Ascending aorta (tissue), 2 donors: Measurements from ENCODE around the gene MYADML2. TPM values are rescaled to one million over a fixed set of nuclear protein-coding genes. Genes with fewer than 3 reads are reported as not detected.

Experiments
- DNase-seq, 2 donors: peaks; one replicate each; pipeline ENCODE4 v3.0.0-alpha.2; 2019; ENCODE audit warnings: low spot score in 2 of 2
- H3K27ac ChIP-seq, 2 donors: fragments of 200-600 bp; sonication (generic); one replicate each; pipeline ENCODE4 v1.5.1; 2016 to 2017; ENCODE audit warnings: mild to moderate bottlenecking in 1 of 2
- H3K27me3 ChIP-seq: fragments of 200-600 bp; sonication (generic); one replicate; pipeline ENCODE4 v1.5.1; 2017
- H3K36me3 ChIP-seq, 2 donors: fragments of 200-600 bp; sonication (generic); one replicate each; pipeline ENCODE4 v1.5.1; 2016
- H3K4me1 ChIP-seq, 2 donors: fragments of 200-600 bp; sonication (generic); one replicate each; pipeline ENCODE4 v1.5.1; 2016 to 2017; ENCODE audit warnings: mild to moderate bottlenecking in 1 of 2
- H3K4me3 ChIP-seq, 2 donors: fragments of 200-600 bp; sonication (generic); one replicate each; pipeline ENCODE4 v1.5.1; 2016 to 2017; ENCODE audit warnings: mild to moderate bottlenecking in 1 of 2
- H3K9me3 ChIP-seq, 2 donors: fragments of 200-600 bp; sonication (generic); one replicate each; pipeline ENCODE4 v1.5.1; 2016
- intact Hi-C: fragments of 100-400 bp; cut with DNase I; formaldehyde crosslinking; loops from one replicate; pipeline ENCODE4 v1.15.1; 2023
- total RNA-seq: library from RNA; depleted of rRNA; stranded (reverse); fragments of >200 nt; gene quantifications from one replicate; pipeline ENCODE4 v1.1.0, GENCODE V29; 2016
- TF ChIP-seq, protein P1 (sequence below), 3 experiments: fragments of 200-600 bp in 2 of 3; fragments of 450-650 bp in 1 of 3; sonication (generic) in 2 of 3; IDR thresholded peaks; one replicate each; pipeline ENCODE4 v1.5.1; 2016 to 2019; ENCODE audit warnings: antibody characterized with exemption in 3 of 3, mild to moderate bottlenecking in 1 of 3, moderate library complexity in 1 of 3

The MYADML2 gene
- total RNA-seq, 1 donor from 2014 or later, result not detected

DNA sequence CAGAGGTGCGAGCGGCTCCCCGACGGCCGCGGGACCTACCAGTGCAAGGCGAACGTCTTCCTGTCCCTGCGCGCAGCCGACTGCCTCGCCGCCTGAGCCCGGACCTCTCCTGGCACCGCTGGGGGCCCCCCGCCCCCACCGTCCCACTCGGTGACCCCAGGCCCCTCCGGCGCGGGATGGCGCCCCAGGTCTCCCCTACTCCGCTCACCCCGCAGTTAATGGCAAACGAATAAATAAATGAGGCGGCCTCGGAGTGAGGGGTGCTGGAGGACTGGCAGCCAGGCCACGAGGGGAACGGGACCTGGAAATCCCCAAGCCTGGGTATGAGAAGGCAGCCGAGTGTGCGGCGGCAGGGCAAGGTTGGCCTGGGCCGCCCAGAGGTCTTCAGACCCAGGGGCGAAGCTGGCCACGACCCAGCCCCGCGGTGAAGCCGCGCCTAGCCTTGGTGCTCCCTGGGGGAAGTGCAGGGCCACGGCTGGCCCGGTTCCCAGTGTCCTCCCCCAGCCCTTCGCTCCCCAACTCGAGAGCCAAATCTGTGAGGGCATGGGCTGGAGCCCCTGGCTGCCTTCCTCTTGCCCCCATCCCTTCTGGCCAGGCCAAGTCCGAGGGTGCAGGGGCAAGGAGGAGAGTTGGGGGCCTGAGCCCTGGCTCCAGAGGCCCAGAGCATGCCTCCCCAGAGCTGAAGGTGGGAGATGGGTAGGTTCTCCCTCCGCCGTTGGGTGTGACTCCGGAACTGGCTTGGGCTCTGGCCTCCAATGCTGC, 44.2 kb downstream of the MYADML2 start:
- peak overlapping the region in 1 of 2 donors; percentile 65 for H3K4me3 ChIP-seq
- no peaks in the 10 kb centered on the region for H3K27me3 ChIP-seq
- TF ChIP-seq, protein P1, sequence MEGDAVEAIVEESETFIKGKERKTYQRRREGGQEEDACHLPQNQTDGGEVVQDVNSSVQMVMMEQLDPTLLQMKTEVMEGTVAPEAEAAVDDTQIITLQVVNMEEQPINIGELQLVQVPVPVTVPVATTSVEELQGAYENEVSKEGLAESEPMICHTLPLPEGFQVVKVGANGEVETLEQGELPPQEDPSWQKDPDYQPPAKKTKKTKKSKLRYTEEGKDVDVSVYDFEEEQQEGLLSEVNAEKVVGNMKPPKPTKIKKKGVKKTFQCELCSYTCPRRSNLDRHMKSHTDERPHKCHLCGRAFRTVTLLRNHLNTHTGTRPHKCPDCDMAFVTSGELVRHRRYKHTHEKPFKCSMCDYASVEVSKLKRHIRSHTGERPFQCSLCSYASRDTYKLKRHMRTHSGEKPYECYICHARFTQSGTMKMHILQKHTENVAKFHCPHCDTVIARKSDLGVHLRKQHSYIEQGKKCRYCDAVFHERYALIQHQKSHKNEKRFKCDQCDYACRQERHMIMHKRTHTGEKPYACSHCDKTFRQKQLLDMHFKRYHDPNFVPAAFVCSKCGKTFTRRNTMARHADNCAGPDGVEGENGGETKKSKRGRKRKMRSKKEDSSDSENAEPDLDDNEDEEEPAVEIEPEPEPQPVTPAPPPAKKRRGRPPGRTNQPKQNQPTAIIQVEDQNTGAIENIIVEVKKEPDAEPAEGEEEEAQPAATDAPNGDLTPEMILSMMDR (IDR thresholded peaks at IDR 0.05), result no peak
- intact Hi-C loops, result no loop called here
- peak overlapping the region in 1 of 2 donors; percentile 14 for H3K27ac ChIP-seq
- H3K4me1 ChIP-seq, result peaks cover 5 to 10% of the 10 kb centered on the region in 2 donors
- no peak for DNase-seq
- no peaks in the 10 kb centered on the region for H3K9me3 ChIP-seq
- peaks cover 18 to 46% of the 10 kb centered on the region in 2 donors for H3K36me3 ChIP-seq

DNA sequence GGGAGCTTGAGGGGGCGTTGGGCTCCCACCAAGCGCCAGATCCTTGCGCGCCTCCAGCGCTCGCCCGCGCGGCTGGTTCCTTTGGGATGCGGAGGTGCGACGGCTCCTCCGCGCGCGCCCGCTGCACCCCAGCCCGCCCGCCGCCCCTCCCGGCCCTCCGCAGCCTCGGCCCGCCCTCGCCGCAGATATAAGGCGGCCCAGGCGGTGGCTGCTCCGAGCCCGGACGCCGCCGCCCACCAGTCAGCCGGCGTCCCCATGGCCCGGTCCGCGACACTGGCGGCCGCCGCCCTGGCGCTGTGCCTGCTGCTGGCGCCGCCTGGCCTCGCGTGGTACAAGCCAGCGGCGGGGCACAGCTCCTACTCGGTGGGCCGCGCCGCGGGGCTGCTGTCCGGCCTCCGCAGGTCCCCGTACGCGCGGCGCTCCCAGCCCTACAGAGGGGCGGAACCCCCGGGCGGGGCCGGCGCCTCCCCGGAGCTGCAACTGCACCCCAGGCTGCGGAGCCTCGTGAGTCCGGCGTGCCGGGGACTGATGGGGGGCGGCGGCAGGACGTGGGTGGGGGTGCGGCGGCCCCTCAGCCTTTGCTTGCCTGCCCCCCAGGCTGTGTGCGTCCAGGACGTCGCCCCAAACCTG, 44.9 kb downstream of the MYADML2 start, which contains the start of gene NPB:
TSS of gene NPB (plus strand) at position 216 of the 630 bp plus-strand sequence. CDS start at position 256, 40 bp downstream.
- peaks cover 5 to 10% of the 10 kb centered on the region in 2 donors for H3K4me1 ChIP-seq
- H3K9me3 ChIP-seq, result no peaks in the 10 kb centered on the region
- H3K4me3 ChIP-seq, result peak within 1 kb of the TSS; percentile 44 to 65
- H3K36me3 ChIP-seq, result peaks cover 18 to 53% of the 10 kb centered on the region in 2 donors
- intact Hi-C loops, result no loop called here
- peak within 1 kb of the TSS in 1 of 2 donors; percentile 14 for H3K27ac ChIP-seq
- DNase-seq, result no peak
- H3K27me3 ChIP-seq, result no peaks in the 10 kb centered on the region
- TF ChIP-seq, protein P1 (IDR thresholded peaks at IDR 0.05), result no peak

DNA sequence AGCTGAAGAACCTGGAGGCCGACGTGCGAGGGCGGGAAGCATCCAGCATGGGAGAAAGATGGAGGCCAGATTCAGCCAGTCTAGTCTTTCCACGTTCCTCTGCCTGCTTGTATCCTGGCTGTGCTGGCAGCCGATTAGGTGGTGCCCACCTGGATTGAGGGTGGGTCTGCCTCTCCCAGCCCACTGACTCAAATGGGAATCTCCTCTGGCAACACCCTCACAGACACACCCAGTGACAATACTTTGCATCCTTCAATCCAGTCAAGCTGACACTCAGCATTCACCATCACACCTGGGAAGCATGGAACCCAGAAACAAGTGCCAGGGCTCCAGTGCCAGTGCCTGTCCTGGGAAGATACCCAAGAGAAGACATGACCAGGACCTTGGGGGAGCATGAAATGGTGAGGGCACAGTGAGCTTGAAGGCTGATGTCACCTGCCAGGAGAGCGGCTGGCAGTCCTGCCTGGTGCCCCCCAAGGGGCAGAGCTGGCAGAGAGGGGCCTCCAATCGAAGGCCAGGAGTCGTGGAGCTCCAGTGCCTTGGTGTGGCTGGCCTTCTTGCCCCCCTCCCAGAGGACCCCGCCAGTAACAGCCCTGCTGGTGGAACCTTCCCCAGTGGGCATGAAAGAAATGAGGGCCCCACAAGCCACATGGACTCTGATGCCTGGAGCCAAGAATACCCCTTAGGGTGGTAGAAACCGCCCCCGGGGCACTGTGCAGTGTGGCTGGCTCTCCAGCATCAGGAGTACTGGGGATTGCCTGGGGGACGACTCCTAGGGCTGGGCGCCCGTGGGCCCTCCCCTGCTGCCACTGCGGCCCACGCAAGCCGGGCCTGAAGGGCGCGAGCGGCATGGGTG, 45.6 kb downstream of the MYADML2 start:
- TF ChIP-seq, protein P1 (IDR thresholded peaks at IDR 0.05), result no peak
- Histone ChIP-seq H3K36me3 (peaks cover 19 to 56% of the 10 kb centered on the region in 2 donors), H3K4me3 (peak overlapping the region; percentile 44 to 65), H3K27ac (no peak overlapping the region), H3K27me3 (no peaks in the 10 kb centered on the region), H3K9me3 (no peaks in the 10 kb centered on the region), H3K4me1 (peaks cover 5 to 10% of the 10 kb centered on the region in 2 donors)
- DNase-seq, result no peak
- intact Hi-C loops, result no loop called here

DNA sequence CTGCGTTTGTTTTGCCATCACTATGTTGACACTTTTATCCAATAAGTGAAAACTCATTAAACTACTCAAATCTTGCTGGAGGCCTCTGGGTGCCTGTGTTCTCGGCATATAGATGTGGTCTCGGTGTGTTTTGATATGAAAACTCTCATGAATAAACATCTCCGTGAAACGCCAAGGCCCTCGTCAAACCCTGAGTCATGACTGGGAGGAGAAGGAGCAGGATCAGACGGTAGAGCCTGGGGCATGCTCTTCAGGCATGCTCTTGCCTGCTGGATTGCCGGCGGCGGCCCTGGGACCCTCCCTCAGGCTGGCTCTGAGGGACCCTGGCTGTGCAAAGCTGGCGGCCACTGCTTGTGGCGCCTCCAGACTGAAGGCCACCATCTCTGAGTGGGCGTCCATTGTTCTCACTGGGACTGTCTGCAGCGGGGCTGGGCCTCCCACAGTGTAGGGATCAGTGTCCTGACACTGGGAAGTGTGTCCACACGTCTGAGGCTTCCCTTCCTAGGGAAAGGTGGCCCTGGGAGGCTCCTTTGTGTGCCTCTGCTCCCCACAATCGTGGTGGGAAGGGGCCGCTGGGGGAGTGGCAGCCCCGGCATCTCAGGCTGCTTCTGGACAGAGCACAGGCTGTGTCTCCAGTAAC, 46.7 kb downstream of the MYADML2 start:
- Histone ChIP-seq H3K4me1 (peaks cover 5 to 10% of the 10 kb centered on the region in 2 donors), H3K4me3 (no peak overlapping the region), H3K27me3 (no peaks in the 10 kb centered on the region), H3K9me3 (no peaks in the 10 kb centered on the region), H3K36me3 (peaks cover 24 to 60% of the 10 kb centered on the region in 2 donors), H3K27ac (no peak overlapping the region)
- intact Hi-C loops, result no loop called here
- TF ChIP-seq, protein P1 (IDR thresholded peaks at IDR 0.05), result no peak
- no peak for DNase-seq
